Measurements from ENCODE around the gene CSGALNACT2. TPM values are rescaled to one million over a fixed set of nuclear protein-coding genes. Genes with fewer than 3 reads are reported as not detected.

The CSGALNACT2 gene
- total and polyA plus RNA-seq, 2 of the 13 experiments (the other 11 are each of a cell fraction or from before 2014, with no cell fraction given): 3.3 to 7.1 TPM

DNA sequence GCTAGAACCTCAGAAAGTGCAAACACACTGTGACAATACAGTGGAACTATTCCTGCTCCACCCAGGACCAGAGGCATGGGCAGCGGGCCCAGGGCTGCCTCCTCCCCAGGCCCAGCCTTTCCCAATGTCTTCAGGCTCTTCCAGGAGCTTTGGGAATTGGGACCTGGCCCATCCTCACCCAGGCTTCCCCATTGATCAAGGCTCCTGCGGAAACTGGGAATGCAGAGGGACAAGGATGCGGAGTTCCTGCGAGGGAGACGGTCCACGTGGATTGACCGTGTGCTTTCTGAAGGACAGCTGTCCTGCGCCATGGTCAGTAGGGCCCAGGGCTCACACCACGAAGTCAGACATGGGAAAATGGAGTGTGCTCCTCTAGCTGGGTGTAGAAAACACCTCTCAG lies 56.6 kb downstream of the CSGALNACT2 start (continued):
- TF ChIP-seq, protein P1, sequence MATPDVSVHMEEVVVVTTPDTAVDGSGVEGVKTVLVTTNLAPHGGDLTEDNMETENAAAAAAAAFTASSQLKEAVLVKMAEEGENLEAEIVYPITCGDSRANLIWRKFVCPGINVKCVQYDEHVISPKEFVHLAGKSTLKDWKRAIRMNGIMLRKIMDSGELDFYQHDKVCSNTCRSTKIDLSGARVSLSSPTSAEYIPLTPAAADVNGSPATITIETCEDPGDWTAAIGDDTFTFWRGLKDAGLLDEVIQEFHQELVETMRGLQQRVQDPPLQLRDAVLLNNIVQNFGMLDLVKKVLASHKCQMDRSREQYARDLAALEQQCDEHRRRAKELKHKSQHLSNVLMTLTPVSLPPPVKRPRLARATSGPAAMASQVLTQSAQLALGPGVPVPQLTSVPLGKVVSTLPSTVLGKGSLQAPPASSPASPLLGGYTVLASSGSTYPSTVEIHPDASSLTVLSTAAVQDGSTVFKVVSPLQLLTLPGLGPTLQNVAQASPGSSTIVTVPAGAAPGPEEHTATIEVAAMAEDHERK (CRISPR knock-in tag; IDR thresholded peaks at IDR 0.05; ENCODE audit: low read depth): no peak
- no peak for TF ChIP-seq NONO (IDR thresholded peaks at IDR 0.05)
- TF ChIP-seq NONO (CRISPR knock-in tag; conservative IDR thresholded peaks at IDR 0.05): no peak
- no peak for TF ChIP-seq ZNF782 (CRISPR knock-in tag; IDR thresholded peaks at IDR 0.05; ENCODE audit: borderline replicate concordance)
- TF ChIP-seq KDM4B (CRISPR knock-in tag; IDR thresholded peaks at IDR 0.05): no peak
- TF ChIP-seq, protein P2, sequence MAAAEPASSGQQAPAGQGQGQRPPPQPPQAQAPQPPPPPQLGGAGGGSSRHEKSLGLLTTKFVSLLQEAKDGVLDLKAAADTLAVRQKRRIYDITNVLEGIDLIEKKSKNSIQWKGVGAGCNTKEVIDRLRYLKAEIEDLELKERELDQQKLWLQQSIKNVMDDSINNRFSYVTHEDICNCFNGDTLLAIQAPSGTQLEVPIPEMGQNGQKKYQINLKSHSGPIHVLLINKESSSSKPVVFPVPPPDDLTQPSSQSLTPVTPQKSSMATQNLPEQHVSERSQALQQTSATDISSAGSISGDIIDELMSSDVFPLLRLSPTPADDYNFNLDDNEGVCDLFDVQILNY (CRISPR knock-in tag; conservative IDR thresholded peaks at IDR 0.05): no peak
- no peak for TF ChIP-seq RBM22 (optimal IDR thresholded peaks at IDR 0.05; ENCODE audit: low read length)

DNA sequence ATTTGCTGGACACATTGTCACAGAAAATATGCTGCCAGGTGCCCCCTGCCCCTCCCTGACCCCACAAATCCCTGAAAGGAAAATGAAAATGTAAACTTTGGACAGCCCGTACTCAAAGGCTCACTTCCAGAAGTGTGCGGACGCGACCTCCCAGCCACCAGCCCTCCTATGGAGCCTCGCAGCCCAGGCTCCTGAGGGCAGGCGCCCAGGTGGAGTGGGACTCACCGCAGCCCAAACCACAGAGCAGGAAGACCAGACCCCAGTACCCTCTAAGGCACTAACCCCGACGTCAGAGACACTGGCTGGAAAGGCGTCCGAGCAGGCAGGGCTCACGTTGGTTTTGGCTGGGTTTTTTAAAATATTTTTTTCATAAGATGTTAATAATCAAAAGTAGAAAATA lies 57.3 kb downstream of the CSGALNACT2 start:
- CTCF ChIA-PET (ENCODE audit: low intra/inter-chr PET ratio, low total read pairs): no interaction called here
- in situ Hi-C loops (cut with HindIII; ENCODE audit: extremely low pct_ligation_motif_present, low pct_unique_long_range_greater_than_20kb) (no loop called here), intact Hi-C loops (cut with micrococcal nuclease; ENCODE audit: unreplicated experiment) (no loop called here)
- TF ChIP-seq, protein P3, sequence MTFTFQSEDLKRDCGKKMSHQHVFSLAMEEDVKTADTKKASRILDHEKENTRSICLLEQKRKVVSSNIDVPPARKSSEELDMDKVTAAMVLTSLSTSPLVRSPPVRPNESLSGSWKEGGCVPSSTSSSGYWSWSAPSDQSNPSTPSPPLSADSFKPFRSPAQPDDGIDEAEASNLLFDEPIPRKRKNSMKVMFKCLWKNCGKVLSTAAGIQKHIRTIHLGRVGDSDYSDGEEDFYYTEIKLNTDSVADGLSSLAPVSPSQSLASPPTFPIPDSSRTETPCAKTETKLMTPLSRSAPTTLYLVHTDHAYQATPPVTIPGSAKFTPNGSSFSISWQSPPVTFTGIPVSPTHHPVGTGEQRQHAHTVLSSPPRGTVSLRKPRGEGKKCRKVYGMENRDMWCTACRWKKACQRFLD (CRISPR knock-in tag; IDR thresholded peaks at IDR 0.05; ENCODE audit: borderline replicate concordance): no peak
- TF ChIP-seq MAFF (IDR thresholded peaks at IDR 0.05; ENCODE audit: low read depth, low read length): no peak
- TF ChIP-seq IKZF1 (IDR thresholded peaks at IDR 0.05): no peak
- no peak for TF ChIP-seq POLR2A (IDR thresholded peaks at IDR 0.05; ENCODE audit: insufficient read depth in 1 of 2, low read depth in 2 of 2, low read length in 2 of 2)
- TF ChIP-seq, protein P4, sequence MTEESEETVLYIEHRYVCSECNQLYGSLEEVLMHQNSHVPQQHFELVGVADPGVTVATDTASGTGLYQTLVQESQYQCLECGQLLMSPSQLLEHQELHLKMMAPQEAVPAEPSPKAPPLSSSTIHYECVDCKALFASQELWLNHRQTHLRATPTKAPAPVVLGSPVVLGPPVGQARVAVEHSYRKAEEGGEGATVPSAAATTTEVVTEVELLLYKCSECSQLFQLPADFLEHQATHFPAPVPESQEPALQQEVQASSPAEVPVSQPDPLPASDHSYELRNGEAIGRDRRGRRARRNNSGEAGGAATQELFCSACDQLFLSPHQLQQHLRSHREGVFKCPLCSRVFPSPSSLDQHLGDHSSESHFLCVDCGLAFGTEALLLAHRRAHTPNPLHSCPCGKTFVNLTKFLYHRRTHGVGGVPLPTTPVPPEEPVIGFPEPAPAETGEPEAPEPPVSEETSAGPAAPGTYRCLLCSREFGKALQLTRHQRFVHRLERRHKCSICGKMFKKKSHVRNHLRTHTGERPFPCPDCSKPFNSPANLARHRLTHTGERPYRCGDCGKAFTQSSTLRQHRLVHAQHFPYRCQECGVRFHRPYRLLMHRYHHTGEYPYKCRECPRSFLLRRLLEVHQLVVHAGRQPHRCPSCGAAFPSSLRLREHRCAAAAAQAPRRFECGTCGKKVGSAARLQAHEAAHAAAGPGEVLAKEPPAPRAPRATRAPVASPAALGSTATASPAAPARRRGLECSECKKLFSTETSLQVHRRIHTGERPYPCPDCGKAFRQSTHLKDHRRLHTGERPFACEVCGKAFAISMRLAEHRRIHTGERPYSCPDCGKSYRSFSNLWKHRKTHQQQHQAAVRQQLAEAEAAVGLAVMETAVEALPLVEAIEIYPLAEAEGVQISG (CRISPR knock-in tag; IDR thresholded peaks at IDR 0.05): no peak
- TF ChIP-seq, protein P5, sequence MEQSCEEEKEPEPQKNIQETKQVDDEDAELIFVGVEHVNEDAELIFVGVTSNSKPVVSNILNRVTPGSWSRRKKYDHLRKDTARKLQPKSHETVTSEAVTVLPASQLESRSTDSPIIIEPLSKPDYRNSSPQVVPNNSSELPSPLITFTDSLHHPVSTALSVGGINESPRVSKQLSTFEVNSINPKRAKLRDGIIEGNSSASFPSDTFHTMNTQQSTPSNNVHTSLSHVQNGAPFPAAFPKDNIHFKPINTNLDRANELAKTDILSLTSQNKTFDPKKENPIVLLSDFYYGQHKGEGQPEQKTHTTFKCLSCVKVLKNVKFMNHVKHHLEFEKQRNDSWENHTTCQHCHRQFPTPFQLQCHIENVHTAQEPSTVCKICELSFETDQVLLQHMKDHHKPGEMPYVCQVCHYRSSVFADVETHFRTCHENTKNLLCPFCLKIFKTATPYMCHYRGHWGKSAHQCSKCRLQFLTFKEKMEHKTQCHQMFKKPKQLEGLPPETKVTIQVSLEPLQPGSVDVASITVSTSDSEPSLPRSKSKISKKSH (CRISPR knock-in tag; IDR thresholded peaks at IDR 0.05; ENCODE audit: borderline replicate concordance): no peak
- TF ChIP-seq MEIS1 (CRISPR knock-in tag; IDR thresholded peaks at IDR 0.05; ENCODE audit: borderline replicate concordance): no peak
- TF ChIP-seq IRX3 (CRISPR knock-in tag; IDR thresholded peaks at IDR 0.05; ENCODE audit: borderline replicate concordance, low read depth): no peak
- TF ChIP-seq PHF20 (CRISPR knock-in tag; IDR thresholded peaks at IDR 0.05): no peak
- TF ChIP-seq ZNF672 (CRISPR knock-in tag; IDR thresholded peaks at IDR 0.05): no peak
- no peak for TF ChIP-seq FLYWCH1 (CRISPR knock-in tag; IDR thresholded peaks at IDR 0.05)

More for the DNA sequence above, 57.3 kb downstream of the CSGALNACT2 start:
- Histone ChIP-seq H3K27ac (ENCODE audit: extremely low read length, insufficient read depth, low read length) (no peak overlapping the region), H3K9ac (ENCODE audit: insufficient read depth, low read depth, low read length) (no peak overlapping the region), H3K4me3 (replicated peaks in 1 of 3; ENCODE audit: insufficient read depth in 1 of 3, low read depth in 2 of 3, low read length in 3 of 3) (no peak overlapping the region), H4K20me1 (ENCODE audit: insufficient read depth, low read length) (no peaks in the 10 kb centered on the region), H3K36me3 (replicated peaks in 1 of 2; ENCODE audit: control insufficient read depth in 1 of 2, insufficient read depth in 2 of 2, low read length in 2 of 2) (no peaks in the 10 kb centered on the region), H3K9me3 (ENCODE audit: low read length) (no peaks in the 10 kb centered on the region), H3K4me2 (ENCODE audit: low read depth, low read length) (no peak overlapping the region), H3K4me1 (ENCODE audit: insufficient read depth, low read length) (no peaks in the 10 kb centered on the region), H3K79me2 (ENCODE audit: insufficient read depth, low read length) (no peaks in the 10 kb centered on the region), H3K27me3 (ENCODE audit: control insufficient read depth in 1 of 2, insufficient read depth in 2 of 2, low read length in 2 of 2) (peaks cover 0 to 4% of the 10 kb centered on the region in 2 experiments; a peak in 3 of 5 replicates), H2AFZ (ENCODE audit: low read length) (no peak overlapping the region)
- WGBS (ENCODE audit: low lambda C conversion rate): 60% methylated on average over 10 of the region's 12 CpGs
- BruUV-seq (replicated peaks): no TSS peak
- no peak for DNase-seq (ENCODE audit: low spot score)
- no peak for FAIRE-seq
- no peak for ATAC-seq
- POLR2A ChIA-PET: no interaction called here

All from HepG2 (cell line).